Right cardiac atrium (tissue), 5 donors: Measurements from ENCODE around the gene THSD4. TPM values are rescaled to one million over a fixed set of nuclear protein-coding genes. Genes with fewer than 3 reads are reported as not detected.

Experiments
- ATAC-seq, 2 donors: fragments of 200-7000 bp; cut with Tn5 transposase; one replicate each; pipeline versions ENCODE4 v1.8.0 to v1.9.1; 2020; ENCODE audit warnings: moderate library complexity in 2 of 2, mild to moderate bottlenecking in 1 of 2
- DNase-seq, 3 donors: peaks; one replicate each; pipeline ENCODE4 v3.0.0-alpha.2; 2020
- H3K27ac ChIP-seq: one replicate; pipeline ENCODE4 v1.5.1; 2013; ENCODE audit warnings: mild to moderate bottlenecking, low read length, control low read depth, moderate library complexity
- H3K27me3 ChIP-seq: one replicate; pipeline ENCODE4 v1.6.1; 2013; ENCODE audit not compliant: control insufficient read depth, insufficient read depth
- H3K4me1 ChIP-seq: one replicate; pipeline ENCODE4 v1.6.1; 2013; ENCODE audit warnings: low read length; ENCODE audit not compliant: control insufficient read depth, insufficient read depth
- H3K4me3 ChIP-seq: one replicate; pipeline ENCODE4 v1.5.1; 2013; ENCODE audit warnings: low read length, control low read depth
- H3K9me3 ChIP-seq: one replicate; pipeline ENCODE4 v1.6.1; 2013; ENCODE audit warnings: low read length; ENCODE audit not compliant: control insufficient read depth
- WGBS: extraction: QIAGEN DNeasy Blood & Tissue Kit; methylation state at CpG from one replicate; pipeline ENCODE4 v1.1.7; 2013; 5-methylcytosine and 5-hydroxymethylcytosine counted together
- intact Hi-C, 4 donors: fragments of 100-400 bp; cut with DNase I; formaldehyde crosslinking; loops; one replicate each; pipeline versions ENCODE4 v1.11.0 to v1.14.0; 2022 to 2023
- polyA plus RNA-seq: library from polyadenylated mRNA; stranded (reverse); fragments of 200-250 nt; gene quantifications from one replicate; pipeline ENCODE4 v1.2.3, GENCODE V29; 2013
- total RNA-seq, 4 donors: library from RNA; stranded (reverse); fragmentation: NEBNext Ultra II Directional; extraction: Animal tissue kit (Norgen Biotek cat#: 25700); gene quantifications; one replicate each; pipeline ENCODE4 v1.2.1, GENCODE V29; 2021
- donor health status: healthy with polysubstance abuse.
- donor health status: DM: no; HTN: yes; CAD: no.
- donor health status: DM: no; HTN: no; CAD: no.
- donor health status: DM: no; HTN: yes; CAD: no; lungs with severe emphysema.
- donor health status: DM: yes; HTN: yes; CAD: no.

Gene THSD4
- total and polyA plus RNA-seq, 5 donors: 40.5 to 93.8 (median 67.3) TPM

- intact Hi-C loops: no loop called here
- no peak overlapping the region for H3K27ac ChIP-seq
- no peaks in the 10 kb centered on the region for H3K4me1 ChIP-seq
- H3K27me3 ChIP-seq: no peaks in the 10 kb centered on the region
- ATAC-seq: no peak
- 19% methylated on average over 1 of the region's 1 CpG for WGBS
- H3K4me3 ChIP-seq: no peak overlapping the region
- no peak for DNase-seq
- H3K9me3 ChIP-seq: no peaks in the 10 kb centered on the region
Measured at GRCh38 chr15:71739355-71739754, 624.1 kb downstream of the THSD4 start.

GRCh38 chr15:71742964-71743363 is 627.7 kb downstream of the THSD4 start:
- DNase-seq (no peak), ATAC-seq (no peak)
- Histone ChIP-seq H3K27ac (no peak overlapping the region), H3K27me3 (no peaks in the 10 kb centered on the region), H3K4me3 (no peak overlapping the region), H3K4me1 (no peaks in the 10 kb centered on the region), H3K9me3 (no peaks in the 10 kb centered on the region)
- intact Hi-C loops: loop anchor here in 3 of 4 donors (5.0 to 10.0 kb wide), 3 partner anchors 59 to 412 kb away; no protein-coding TSS in a partner anchor
- WGBS: 73% methylated on average over 5 of the region's 5 CpGs

- Histone ChIP-seq H3K27me3 (no peaks in the 10 kb centered on the region), H3K4me1 (no peaks in the 10 kb centered on the region), H3K27ac (no peak overlapping the region), H3K4me3 (no peak overlapping the region), H3K9me3 (no peaks in the 10 kb centered on the region)
- WGBS: 17% methylated on average over 6 of the region's 6 CpGs
- ATAC-seq: peak in 1 of 2 donors; percentile 38
- intact Hi-C loops: loop anchor here in 3 of 4 donors (5.0 to 10.0 kb wide), 3 partner anchors 58 to 411 kb away; no protein-coding TSS in a partner anchor
- peak; percentile 61 to 76 (median 69) for DNase-seq
Measured at GRCh38 chr15:71743861-71744382, 628.7 kb downstream of the THSD4 start.

GRCh38 chr15:71746719-71747118 is 631.4 kb downstream of the THSD4 start:
- intact Hi-C loops: loop anchor here in 2 of 4 donors (10.0 kb wide), 2 partner anchors 58 to 408 kb away; no protein-coding TSS in a partner anchor

GRCh38 chr15:71747128-71748083 is 632.1 kb downstream of the THSD4 start:
- DNase-seq (no peak), ATAC-seq (no peak)
- Histone ChIP-seq H3K4me3 (no peak overlapping the region), H3K27me3 (no peaks in the 10 kb centered on the region), H3K9me3 (no peaks in the 10 kb centered on the region), H3K4me1 (no peaks in the 10 kb centered on the region), H3K27ac (no peak overlapping the region)
- intact Hi-C loops: loop anchor here in 2 of 4 donors (10.0 kb wide), 2 partner anchors 57 to 407 kb away; no protein-coding TSS in a partner anchor
- WGBS: 75% methylated on average over 12 of the region's 12 CpGs

More at GRCh38 chr15:71746719-71747118, 631.4 kb downstream of the THSD4 start:
- WGBS: 94% methylated on average over 17 of the region's 17 CpGs
- Histone ChIP-seq H3K4me1 (no peaks in the 10 kb centered on the region), H3K27ac (no peak overlapping the region), H3K4me3 (no peak overlapping the region), H3K27me3 (no peaks in the 10 kb centered on the region), H3K9me3 (no peaks in the 10 kb centered on the region)
- DNase-seq (no peak), ATAC-seq (peak in 1 of 2 donors; percentile 30)

GRCh38 chr15:71748293-71748718 is 633.0 kb downstream of the THSD4 start:
- DNase-seq (no peak), ATAC-seq (no peak)
- H3K4me3 ChIP-seq: no peak overlapping the region
- no peaks in the 10 kb centered on the region for H3K4me1 ChIP-seq
- H3K9me3 ChIP-seq: no peaks in the 10 kb centered on the region
- WGBS: 88% methylated on average over 16 of the region's 16 CpGs
- no peak overlapping the region for H3K27ac ChIP-seq
- intact Hi-C loops: loop anchor here in 2 of 4 donors (10.0 kb wide), 2 partner anchors 56 to 406 kb away; no protein-coding TSS in a partner anchor
- no peaks in the 10 kb centered on the region for H3K27me3 ChIP-seq

GRCh38 chr15:71749500-71749899 is 634.2 kb downstream of the THSD4 start:
- Histone ChIP-seq H3K4me3 (no peak overlapping the region), H3K4me1 (no peaks in the 10 kb centered on the region), H3K27ac (no peak overlapping the region), H3K9me3 (no peaks in the 10 kb centered on the region), H3K27me3 (no peaks in the 10 kb centered on the region)
- DNase-seq (no peak), ATAC-seq (no peak)
- intact Hi-C loops: loop anchor here in 2 of 4 donors (10.0 kb wide), 2 partner anchors 55 to 405 kb away; no protein-coding TSS in a partner anchor
- 97% methylated on average over 14 of the region's 14 CpGs for WGBS

GRCh38 chr15:71752128-71752527 is 636.9 kb downstream of the THSD4 start:
- no peak overlapping the region for H3K4me3 ChIP-seq
- no peak overlapping the region for H3K27ac ChIP-seq
- WGBS: 69% methylated on average over 4 of the region's 4 CpGs
- DNase-seq (no peak), ATAC-seq (no peak)
- no peaks in the 10 kb centered on the region for H3K9me3 ChIP-seq
- intact Hi-C loops: no loop called here
- no peaks in the 10 kb centered on the region for H3K4me1 ChIP-seq
- H3K27me3 ChIP-seq: no peaks in the 10 kb centered on the region

- Histone ChIP-seq H3K4me3 (no peak overlapping the region), H3K27me3 (no peaks in the 10 kb centered on the region), H3K27ac (no peak overlapping the region), H3K4me1 (no peaks in the 10 kb centered on the region), H3K9me3 (no peaks in the 10 kb centered on the region)
- ATAC-seq (peak in 1 of 2 donors; percentile 11), DNase-seq (no peak)
- intact Hi-C loops: no loop called here
- 60% methylated on average over 11 of the region's 11 CpGs for WGBS
Measured at GRCh38 chr15:71752604-71753289, 637.5 kb downstream of the THSD4 start.

- ATAC-seq: no peak
- 92% methylated on average over 1 of the region's 1 CpG for WGBS
- no peak overlapping the region for H3K27ac ChIP-seq
- H3K27me3 ChIP-seq: no peaks in the 10 kb centered on the region
- H3K4me3 ChIP-seq: no peak overlapping the region
- H3K9me3 ChIP-seq: no peaks in the 10 kb centered on the region
- no peak for DNase-seq
- intact Hi-C loops: no loop called here
- H3K4me1 ChIP-seq: no peaks in the 10 kb centered on the region
Measured at GRCh38 chr15:71753346-71753745, 638.1 kb downstream of the THSD4 start.
